GM12878 (cell line): ENCODE results near the gene SIX1.

Source experiments
- BHLHE40 ChIP-seq, 2 experiments: fragments of 450-650 bp in 1 of 2; IDR thresholded peaks; 2 replicates each; pipeline ENCODE4 v1.6.1; 2011 to 2017; ENCODE audit warnings: low read depth in 2 of 2, borderline replicate concordance in 1 of 2, improper control_type of control experiment in 1 of 2, low read length in 1 of 2, mild to moderate bottlenecking in 1 of 2
- CUX1 ChIP-seq: IDR thresholded peaks from 2 replicates; pipeline ENCODE4 v1.6.1; 2012; ENCODE audit warnings: improper control_type of control experiment, low read depth, low read length; ENCODE audit not compliant: insufficient replicate concordance
- YBX1 ChIP-seq: fragments of 450-650 bp; IDR thresholded peaks from 2 replicates; pipeline ENCODE4 v1.6.1; 2016; ENCODE audit warnings: antibody characterized with exemption

- TF ChIP-seq YBX1 (no peak), CUX1 (no peak), BHLHE40 (IDR thresholded peaks at IDR 0.05; ENCODE audit: borderline replicate concordance in 1 of 2, low read depth in 2 of 2, low read length in 1 of 2) (no peak)
Observed at GRCh38 chr14:60642270-60643140, 6.8 kb downstream of the SIX1 start.
